Esophagus muscularis mucosa (tissue), 3 donors: ENCODE data around the gene MBNL1.

Source experiments
- CTCF ChIP-seq, 3 experiments: fragments of 200-600 bp in 2 of 3; fragments of 450-650 bp in 1 of 3; sonication (generic) in 2 of 3; IDR thresholded peaks; one replicate each; pipeline ENCODE4 v1.5.1; 2017 to 2019; ENCODE audit warnings: antibody characterized with exemption in 3 of 3, mild to moderate bottlenecking in 2 of 3, moderate library complexity in 1 of 3
- POLR2A ChIP-seq: fragments of 450-650 bp; IDR thresholded peaks from one replicate; pipeline ENCODE4 v1.6.1; 2017; ENCODE audit warnings: antibody characterized with exemption, moderate library complexity, mild to moderate bottlenecking, low read depth
- POLR2AphosphoS5 ChIP-seq, 2 donors: sonication (generic); formaldehyde crosslinking; IDR thresholded peaks; one replicate each; pipeline ENCODE4 v1.6.1; 2017; ENCODE audit warnings: antibody characterized with exemption in 2 of 2

- TF ChIP-seq POLR2A (no peak), CTCF (IDR thresholded peaks at IDR 0.05) (no peak), POLR2AphosphoS5 (IDR thresholded peaks at IDR 0.05) (no peak)
Measured at GRCh38 chr3:152293347-152294006, 24.7 kb downstream of the MBNL1 start.
